Keratinocyte (primary cell): ENCODE measurements around the gene TUBGCP4. TPM values are rescaled to one million over a fixed set of nuclear protein-coding genes. Genes with fewer than 3 reads are reported as not detected.

ENCODE experiments used
- DNase-seq: peaks from one replicate; pipeline ENCODE4 v3.0.0-alpha.2; 2011; ENCODE audit warnings: low read depth, missing footprints, low spot score
- FAIRE-seq: peaks from 2 replicates; lab custom pipeline; 2011; peaks lifted over from hg19 to GRCh38; lab: Jason Lieb, UNC
- H2AFZ ChIP-seq: 2 replicates; pipeline ENCODE4 v1.6.0; 2012; ENCODE audit warnings: low read length, control low read depth, inconsistent platforms; ENCODE audit not compliant: control insufficient read depth
- H3K27ac ChIP-seq: 2 replicates; pipeline ENCODE4 v1.5.1; 2011; ENCODE audit warnings: low read length; ENCODE audit not compliant: control insufficient read depth, insufficient read depth
- H3K27me3 ChIP-seq: 3 replicates; pipeline ENCODE4 v1.6.0; 2011; ENCODE audit warnings: low read length; ENCODE audit not compliant: control insufficient read depth, insufficient read depth; ENCODE audit errors: extremely low read depth
- H3K36me3 ChIP-seq, 2 experiments: 2 replicates in 1 of 2; 3 replicates in 1 of 2; pipeline ENCODE4 v1.5.1; 2011; ENCODE audit warnings: low read length in 2 of 2, mild to moderate bottlenecking in 1 of 2; ENCODE audit not compliant: control insufficient read depth in 2 of 2, insufficient read depth in 2 of 2; ENCODE audit errors: extremely low read depth in 1 of 2
- H3K4me1 ChIP-seq: 3 replicates; pipeline ENCODE4 v1.5.1; 2011; ENCODE audit warnings: low read length; ENCODE audit not compliant: control insufficient read depth, insufficient read depth; ENCODE audit errors: extremely low read depth
- H3K4me2 ChIP-seq: 3 replicates; pipeline ENCODE4 v1.6.0; 2011; ENCODE audit warnings: low read depth, low read length; ENCODE audit not compliant: control insufficient read depth, insufficient read depth; ENCODE audit errors: extremely low read depth
- H3K4me3 ChIP-seq, 3 experiments: fragments of 200-600 bp in 1 of 3; sonication (generic) in 1 of 3; 2 replicates in 2 of 3; 3 replicates in 1 of 3; pipeline ENCODE4 v1.5.1; 2011 to 2016; ENCODE audit warnings: low read length in 3 of 3, mild to moderate bottlenecking in 3 of 3, control low read depth in 2 of 3, inconsistent platforms in 1 of 3, low read depth in 1 of 3, mixed read lengths in 1 of 3, mixed run types in 1 of 3, moderate library complexity in 1 of 3; ENCODE audit not compliant: control insufficient read depth in 2 of 3, insufficient read depth in 2 of 3; ENCODE audit errors: extremely low read depth in 1 of 3
- H3K79me2 ChIP-seq: 2 replicates; pipeline ENCODE4 v1.6.0; 2012; ENCODE audit warnings: low read length; ENCODE audit not compliant: control insufficient read depth, insufficient read depth
- H3K9ac ChIP-seq: 3 replicates; pipeline ENCODE4 v1.6.0; 2011; ENCODE audit warnings: low read length; ENCODE audit not compliant: control insufficient read depth, insufficient read depth; ENCODE audit errors: extremely low read depth
- H3K9me1 ChIP-seq: 3 replicates; pipeline ENCODE4 v1.6.0; 2011; ENCODE audit warnings: low read length; ENCODE audit not compliant: control insufficient read depth, insufficient read depth; ENCODE audit errors: extremely low read depth
- H3K9me3 ChIP-seq: 2 replicates; pipeline ENCODE4 v1.5.1; 2012; ENCODE audit warnings: low read depth, low read length; ENCODE audit not compliant: control insufficient read depth
- H4K20me1 ChIP-seq: 3 replicates; pipeline ENCODE4 v1.6.0; 2011; ENCODE audit warnings: low read length; ENCODE audit not compliant: control insufficient read depth, insufficient read depth; ENCODE audit errors: extremely low read depth
- EZH2 ChIP-seq: IDR thresholded peaks from one replicate; pipeline ENCODE4 v1.6.1; 2012; ENCODE audit warnings: inconsistent platforms, mild to moderate bottlenecking, low read length, moderate library complexity
- dilution Hi-C: fragments of 300-500 bp; cut with MboI; formaldehyde crosslinking; loops from one replicate; pipeline ENCODE4 v1.7.0; 2020; ENCODE audit warnings: low sequenced_read_pairs; ENCODE audit not compliant: extremely low pct_ligation_motif_present
- polyA plus RNA-seq, 5 experiments: library from polyadenylated mRNA; depleted of rRNA in 3 of 5; stranded (reverse) in 3 of 5; stranded (forward) in 1 of 5; unstranded in 1 of 5; fragments of >200 nt; gene quantifications; 1 replicate in 1 of 5; 2 replicates in 3 of 5; 3 replicates in 1 of 5; pipeline versions ENCODE4 v1.2.1 to v1.2.3, GENCODE V29; 2011 to 2012; ENCODE audit warnings: missing spikeins in 2 of 5, low read depth in 1 of 5, low replicate concordance in 1 of 5
- TF ChIP-seq, protein P1 (sequence below), 3 experiments: IDR thresholded peaks in 1 of 3; conservative IDR thresholded peaks in 1 of 3; optimal IDR thresholded peaks in 1 of 3; 2 replicates in 2 of 3; 3 replicates in 1 of 3; pipeline versions ENCODE3 to v1.5.1; 2011; ENCODE audit warnings: low read length in 3 of 3, mild to moderate bottlenecking in 3 of 3, moderate library complexity in 2 of 3, control low read depth in 1 of 3, inconsistent platforms in 1 of 3; ENCODE audit not compliant: insufficient read depth in 2 of 3; ENCODE audit errors: extremely low read depth in 1 of 3

Gene TUBGCP4
- polyA plus RNA-seq, 1 donor (not counting 4 experiments of a cell fraction or from before 2014, with no cell fraction given) = 16.1 TPM

DNA sequence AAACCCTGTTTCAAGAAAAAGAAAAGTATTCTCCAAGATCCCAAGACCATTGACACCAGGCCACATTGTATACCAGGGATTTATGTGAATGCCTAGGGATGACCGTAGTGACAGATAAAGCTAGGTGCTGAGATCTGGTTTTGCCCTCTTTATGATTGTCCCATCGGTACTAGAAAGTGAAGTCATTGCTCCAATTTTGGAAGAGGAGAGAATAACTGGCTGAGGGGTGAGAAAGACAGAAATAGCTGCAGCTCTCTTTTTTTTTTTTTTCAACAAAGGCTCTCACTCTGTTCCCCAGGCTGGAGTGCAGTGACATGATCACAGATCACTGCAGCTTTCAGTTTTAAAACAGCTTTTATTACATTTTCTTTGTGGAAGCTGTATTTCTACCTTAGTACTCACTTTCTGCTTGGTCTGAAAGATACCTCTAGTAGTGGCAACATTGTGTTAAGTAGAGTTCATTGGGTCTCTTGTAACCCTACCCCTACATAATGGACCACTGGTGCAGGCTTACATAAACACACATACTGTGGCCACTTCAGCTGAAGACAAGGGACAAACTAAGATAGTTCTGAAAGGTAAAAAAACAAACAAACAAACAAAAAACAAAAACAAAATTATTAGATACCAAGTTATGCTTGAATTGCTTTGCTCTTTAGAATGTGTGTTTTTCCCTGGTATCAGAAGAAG lies 18.1 kb upstream of the TUBGCP4 start:
- Histone ChIP-seq H3K36me3 (peaks cover 0 to 2% of the 10 kb centered on the region in 2 experiments), H3K4me3 (no peak overlapping the region), H3K9ac (no peak overlapping the region), H3K4me1 (no peaks in the 10 kb centered on the region), H2AFZ (no peak overlapping the region), H3K27me3 (no peaks in the 10 kb centered on the region), H4K20me1 (no peaks in the 10 kb centered on the region), H3K79me2 (no peaks in the 10 kb centered on the region), H3K9me3 (no peaks in the 10 kb centered on the region), H3K4me2 (no peak overlapping the region), H3K9me1 (no peaks in the 10 kb centered on the region), H3K27ac (no peak overlapping the region)
- dilution Hi-C loops = no loop called here
- TF ChIP-seq, protein P1, sequence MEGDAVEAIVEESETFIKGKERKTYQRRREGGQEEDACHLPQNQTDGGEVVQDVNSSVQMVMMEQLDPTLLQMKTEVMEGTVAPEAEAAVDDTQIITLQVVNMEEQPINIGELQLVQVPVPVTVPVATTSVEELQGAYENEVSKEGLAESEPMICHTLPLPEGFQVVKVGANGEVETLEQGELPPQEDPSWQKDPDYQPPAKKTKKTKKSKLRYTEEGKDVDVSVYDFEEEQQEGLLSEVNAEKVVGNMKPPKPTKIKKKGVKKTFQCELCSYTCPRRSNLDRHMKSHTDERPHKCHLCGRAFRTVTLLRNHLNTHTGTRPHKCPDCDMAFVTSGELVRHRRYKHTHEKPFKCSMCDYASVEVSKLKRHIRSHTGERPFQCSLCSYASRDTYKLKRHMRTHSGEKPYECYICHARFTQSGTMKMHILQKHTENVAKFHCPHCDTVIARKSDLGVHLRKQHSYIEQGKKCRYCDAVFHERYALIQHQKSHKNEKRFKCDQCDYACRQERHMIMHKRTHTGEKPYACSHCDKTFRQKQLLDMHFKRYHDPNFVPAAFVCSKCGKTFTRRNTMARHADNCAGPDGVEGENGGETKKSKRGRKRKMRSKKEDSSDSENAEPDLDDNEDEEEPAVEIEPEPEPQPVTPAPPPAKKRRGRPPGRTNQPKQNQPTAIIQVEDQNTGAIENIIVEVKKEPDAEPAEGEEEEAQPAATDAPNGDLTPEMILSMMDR (optimal IDR thresholded peaks at IDR 0.05 in 1 of 3, IDR thresholded peaks at IDR 0.05 in 1 of 3, conservative IDR thresholded peaks at IDR 0.05 in 1 of 3; ENCODE audit: extremely low read depth in 1 of 3, insufficient read depth in 2 of 3, low read length in 3 of 3) = no peak
- TF ChIP-seq EZH2 = no peak
- FAIRE-seq (no peak), DNase-seq (no peak)

DNA sequence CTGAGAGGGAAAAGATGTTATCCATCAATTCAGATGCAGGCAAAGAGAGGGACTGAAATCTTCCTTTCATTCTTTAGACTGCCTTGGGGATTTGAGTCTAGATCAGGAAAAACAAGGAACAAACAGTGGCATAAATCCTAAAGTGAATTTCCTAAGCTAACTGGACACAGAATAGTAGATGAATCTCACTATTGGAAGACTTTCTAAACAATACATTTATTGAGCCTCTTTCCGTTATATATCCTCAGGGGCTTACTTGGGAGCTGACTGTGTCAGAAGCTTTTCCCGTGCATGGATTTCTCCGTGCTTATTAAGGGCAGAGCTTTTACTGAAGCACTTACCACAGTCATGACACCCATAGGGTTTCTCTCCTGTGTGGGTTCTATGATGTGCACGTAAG lies 10.1 kb upstream of the TUBGCP4 start:
- H3K36me3 ChIP-seq = peaks cover 23 to 25% of the 10 kb centered on the region in 2 experiments

More for the DNA sequence above, 10.1 kb upstream of the TUBGCP4 start:
- TF ChIP-seq, protein P1 (optimal IDR thresholded peaks at IDR 0.05 in 1 of 3, IDR thresholded peaks at IDR 0.05 in 1 of 3, conservative IDR thresholded peaks at IDR 0.05 in 1 of 3; ENCODE audit: extremely low read depth in 1 of 3, insufficient read depth in 2 of 3, low read length in 3 of 3) = no peak
- no peak for TF ChIP-seq EZH2
- Histone ChIP-seq H3K4me2 (no peak overlapping the region), H3K9me1 (no peaks in the 10 kb centered on the region), H3K4me3 (no peak overlapping the region), H3K79me2 (no peaks in the 10 kb centered on the region), H3K4me1 (no peaks in the 10 kb centered on the region), H3K27me3 (no peaks in the 10 kb centered on the region), H3K27ac (no peak overlapping the region), H3K9ac (no peak overlapping the region), H4K20me1 (no peaks in the 10 kb centered on the region), H3K9me3 (peaks cover 12% of the 10 kb centered on the region), H2AFZ (no peak overlapping the region)
- no peak for FAIRE-seq
- no peak for DNase-seq
- dilution Hi-C loops = no loop called here
